Transverse colon (tissue), 4 donors: Measurements from ENCODE around the gene CLIC4.

Experiments used
- EP300 ChIP-seq: sonication (generic); formaldehyde crosslinking; IDR thresholded peaks from one replicate; pipeline ENCODE4 v1.6.1; 2017; ENCODE audit warnings: antibody characterized with exemption, low read depth
- POLR2A ChIP-seq: fragments of 450-650 bp; IDR thresholded peaks from one replicate; pipeline ENCODE4 v1.6.1; 2016; ENCODE audit warnings: antibody characterized with exemption, mild to moderate bottlenecking, moderate library complexity
- POLR2AphosphoS5 ChIP-seq, 3 donors: sonication (generic); formaldehyde crosslinking; IDR thresholded peaks; one replicate each; pipeline ENCODE4 v1.6.1; 2016; ENCODE audit warnings: antibody characterized with exemption in 3 of 3
- TF ChIP-seq, protein P1 (sequence below), 5 experiments: fragments of 200-600 bp in 3 of 5; fragments of 450-650 bp in 2 of 5; sonication (generic) in 3 of 5; IDR thresholded peaks; 1 replicate in 2 of 5; 2 replicates in 3 of 5; pipeline ENCODE4 v1.5.1; 2016 to 2017; ENCODE audit warnings: antibody characterized with exemption in 5 of 5, inconsistent platforms in 3 of 5, mild to moderate bottlenecking in 2 of 5, moderate library complexity in 1 of 5

DNA sequence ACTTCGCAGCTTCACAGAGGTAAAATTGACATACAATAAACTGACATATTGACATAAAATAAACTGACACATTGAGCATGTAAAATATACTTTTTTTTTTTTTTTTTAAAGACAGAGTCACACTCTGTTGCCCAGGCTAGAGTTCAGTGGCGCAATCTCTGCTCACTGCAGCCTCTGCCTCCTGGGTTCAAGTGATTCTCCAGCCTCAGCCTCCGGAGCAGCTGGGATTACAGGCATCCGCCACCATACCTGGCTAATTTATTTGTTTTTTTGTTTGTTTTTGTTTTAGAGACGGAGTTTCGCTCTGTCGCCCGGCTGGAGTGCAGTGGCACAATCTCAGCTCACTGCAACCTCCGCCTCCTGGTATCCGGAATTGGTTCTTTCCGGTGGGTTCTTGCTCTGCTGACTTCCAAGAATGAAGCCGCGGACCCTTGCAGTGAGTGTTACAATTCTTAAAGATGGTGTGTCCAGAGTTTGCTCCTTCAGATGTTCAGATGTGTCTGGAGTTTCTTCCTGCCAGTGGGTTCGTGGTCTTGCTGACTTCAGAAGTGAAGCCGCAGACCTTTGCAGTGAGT, 48.4 kb upstream of the CLIC4 start:
- TF ChIP-seq, protein P1, sequence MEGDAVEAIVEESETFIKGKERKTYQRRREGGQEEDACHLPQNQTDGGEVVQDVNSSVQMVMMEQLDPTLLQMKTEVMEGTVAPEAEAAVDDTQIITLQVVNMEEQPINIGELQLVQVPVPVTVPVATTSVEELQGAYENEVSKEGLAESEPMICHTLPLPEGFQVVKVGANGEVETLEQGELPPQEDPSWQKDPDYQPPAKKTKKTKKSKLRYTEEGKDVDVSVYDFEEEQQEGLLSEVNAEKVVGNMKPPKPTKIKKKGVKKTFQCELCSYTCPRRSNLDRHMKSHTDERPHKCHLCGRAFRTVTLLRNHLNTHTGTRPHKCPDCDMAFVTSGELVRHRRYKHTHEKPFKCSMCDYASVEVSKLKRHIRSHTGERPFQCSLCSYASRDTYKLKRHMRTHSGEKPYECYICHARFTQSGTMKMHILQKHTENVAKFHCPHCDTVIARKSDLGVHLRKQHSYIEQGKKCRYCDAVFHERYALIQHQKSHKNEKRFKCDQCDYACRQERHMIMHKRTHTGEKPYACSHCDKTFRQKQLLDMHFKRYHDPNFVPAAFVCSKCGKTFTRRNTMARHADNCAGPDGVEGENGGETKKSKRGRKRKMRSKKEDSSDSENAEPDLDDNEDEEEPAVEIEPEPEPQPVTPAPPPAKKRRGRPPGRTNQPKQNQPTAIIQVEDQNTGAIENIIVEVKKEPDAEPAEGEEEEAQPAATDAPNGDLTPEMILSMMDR (IDR thresholded peaks at IDR 0.05), result no peak
- TF ChIP-seq POLR2AphosphoS5 (IDR thresholded peaks at IDR 0.05), result no peak
- TF ChIP-seq POLR2A, result no peak
- TF ChIP-seq EP300, result no peak
